Neural progenitor cell (in vitro differentiated cells): ENCODE results near the gene MRAS. TPM values are rescaled to one million over a fixed set of nuclear protein-coding genes. Genes with fewer than 3 reads are reported as not detected.

Source experiments
- DNase-seq: peaks from one replicate; pipeline ENCODE4 v3.0.0-alpha.2; 2016; ENCODE audit warnings: low spot score
- H2AFZ ChIP-seq: fragments of 200-600 bp; sonication (generic); replicated peaks from 2 replicates; pipeline ENCODE4 v1.6.1; 2016; ENCODE audit warnings: antibody characterized with exemption
- H3F3A ChIP-seq: fragments of 200-600 bp; sonication (generic); 2 replicates; pipeline ENCODE4 v1.6.1; 2016; ENCODE audit warnings: antibody characterized with exemption, low read depth
- H3K27ac ChIP-seq: fragments of 200-600 bp; sonication (generic); 2 replicates; pipeline ENCODE4 v1.5.1; 2016; ENCODE audit warnings: mild to moderate bottlenecking
- H3K27me3 ChIP-seq: fragments of 200-600 bp; sonication (generic); 2 replicates; pipeline ENCODE4 v1.6.1; 2016; ENCODE audit warnings: mild to moderate bottlenecking, moderate library complexity
- H3K36me3 ChIP-seq: fragments of 200-600 bp; sonication (generic); 2 replicates; pipeline ENCODE4 v1.5.1; 2016
- H3K4me1 ChIP-seq: fragments of 200-600 bp; sonication (generic); 2 replicates; pipeline ENCODE4 v1.6.1; 2016; ENCODE audit warnings: mixed run types
- H3K4me2 ChIP-seq: fragments of 200-600 bp; sonication (generic); 2 replicates; pipeline ENCODE4 v1.6.1; 2016
- H3K4me3 ChIP-seq: fragments of 200-600 bp; sonication (generic); 2 replicates; pipeline ENCODE4 v1.5.1; 2016
- H3K79me2 ChIP-seq: fragments of 200-600 bp; sonication (generic); 2 replicates; pipeline ENCODE4 v1.6.1; 2016; ENCODE audit warnings: low read depth
- H3K9ac ChIP-seq: fragments of 200-600 bp; sonication (generic); 2 replicates; pipeline ENCODE4 v1.6.1; 2016
- H3K9me3 ChIP-seq: fragments of 200-600 bp; sonication (generic); 2 replicates; pipeline ENCODE4 v1.5.1; 2016; ENCODE audit warnings: low read depth
- H4K20me1 ChIP-seq: fragments of 200-600 bp; sonication (generic); 2 replicates; pipeline ENCODE4 v1.6.1; 2016; ENCODE audit warnings: low read depth
- H3K27ac Mint-ChIP-seq: 3 replicates; pipeline ENCODE4 v1.8.0; 2021; ENCODE audit warnings: mixed read lengths
- H3K27me3 Mint-ChIP-seq: 2 replicates; pipeline ENCODE4 v1.8.0; 2022; ENCODE audit warnings: low read depth, mild to moderate bottlenecking, inconsistent platforms, moderate library complexity, mixed read lengths; ENCODE audit not compliant: insufficient read depth
- H3K36me3 Mint-ChIP-seq: 3 replicates; pipeline ENCODE4 v1.8.0; 2021; ENCODE audit warnings: mixed read lengths
- H3K4me1 Mint-ChIP-seq: 3 replicates; pipeline ENCODE4 v1.8.0; 2021; ENCODE audit warnings: mixed read lengths
- H3K4me3 Mint-ChIP-seq: 3 replicates; pipeline ENCODE4 v1.8.0; 2021; ENCODE audit warnings: mild to moderate bottlenecking, moderate library complexity, mixed read lengths
- H3K9me3 Mint-ChIP-seq: 3 replicates; pipeline ENCODE4 v1.8.0; 2020; ENCODE audit warnings: mixed read lengths
- CTCF ChIP-seq: fragments of 200-600 bp; sonication (generic); IDR thresholded peaks from 2 replicates; pipeline ENCODE4 v1.5.1; 2017; ENCODE audit warnings: antibody characterized with exemption, mild to moderate bottlenecking
- EZH2 ChIP-seq: fragments of 200-600 bp; sonication (generic); IDR thresholded peaks from 2 replicates; pipeline ENCODE4 v1.6.1; 2017; ENCODE audit warnings: antibody characterized with exemption, mild to moderate bottlenecking, moderate library complexity
- EZH2phosphoT487 ChIP-seq: fragments of 200-600 bp; sonication (generic); IDR thresholded peaks from 2 replicates; pipeline ENCODE4 v1.6.1; 2017; ENCODE audit warnings: antibody characterized with exemption
- total RNA-seq: library from RNA; depleted of rRNA; stranded (reverse); fragments of >200 nt; gene quantifications from 2 replicates; pipeline ENCODE4 v1.2.3, GENCODE V29; 2015; ENCODE audit warnings: low replicate concordance

The MRAS gene
- total RNA-seq, 1 donor from 2014 or later = 17.2 TPM

- peaks cover 2% of the 10 kb centered on the region for H3K9me3 Mint-ChIP-seq
- H2AFZ ChIP-seq = no peak overlapping the region
- no peak overlapping the region for H3K4me3 ChIP-seq
- H3K4me3 Mint-ChIP-seq = no peak overlapping the region
- peaks cover 16% of the 10 kb centered on the region for H3K27me3 ChIP-seq
- TF ChIP-seq EZH2phosphoT487 (no peak), CTCF (no peak), EZH2 (no peak)
- H4K20me1 ChIP-seq = no peaks in the 10 kb centered on the region
- peaks cover 45% of the 10 kb centered on the region for H3K4me1 Mint-ChIP-seq
- H3K79me2 ChIP-seq = no peaks in the 10 kb centered on the region
- no peaks in the 10 kb centered on the region for H3K36me3 Mint-ChIP-seq
- H3K27ac ChIP-seq = no peak overlapping the region
- H3K9me3 ChIP-seq = no peaks in the 10 kb centered on the region
- H3K27me3 Mint-ChIP-seq = peaks cover 21% of the 10 kb centered on the region
- no peaks in the 10 kb centered on the region for H3K36me3 ChIP-seq
- no peaks in the 10 kb centered on the region for H3F3A ChIP-seq
- no peak overlapping the region for H3K27ac Mint-ChIP-seq
- peaks cover 7% of the 10 kb centered on the region for H3K4me1 ChIP-seq
- no peak overlapping the region for H3K9ac ChIP-seq
- no peak overlapping the region for H3K4me2 ChIP-seq
- DNase-seq = no peak
Measured at GRCh38 chr3:138441256-138441655, 92.9 kb downstream of the MRAS start.

DNA sequence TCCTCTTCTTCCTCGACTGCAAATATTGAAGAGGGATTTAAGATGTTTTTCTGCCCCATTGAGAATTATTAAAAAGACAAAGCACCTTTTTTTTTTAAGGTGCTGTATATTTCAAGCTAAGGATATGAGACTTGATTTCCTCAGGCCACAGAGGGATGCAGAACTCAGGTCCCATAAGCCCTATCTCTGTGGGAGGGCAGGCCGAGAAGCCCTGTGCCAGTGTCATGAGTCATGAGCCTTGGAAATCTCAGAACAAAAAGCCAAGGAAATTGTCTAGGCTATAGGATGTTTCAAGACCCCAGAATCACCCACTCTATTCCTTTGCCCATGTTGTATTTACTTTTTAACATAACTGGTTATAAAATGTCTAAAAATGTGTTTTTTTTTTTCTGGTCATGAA lies 93.4 kb downstream of the MRAS start:
- TF ChIP-seq CTCF (no peak), EZH2 (no peak), EZH2phosphoT487 (no peak)
- no peak overlapping the region for H3K4me3 Mint-ChIP-seq

DNA sequence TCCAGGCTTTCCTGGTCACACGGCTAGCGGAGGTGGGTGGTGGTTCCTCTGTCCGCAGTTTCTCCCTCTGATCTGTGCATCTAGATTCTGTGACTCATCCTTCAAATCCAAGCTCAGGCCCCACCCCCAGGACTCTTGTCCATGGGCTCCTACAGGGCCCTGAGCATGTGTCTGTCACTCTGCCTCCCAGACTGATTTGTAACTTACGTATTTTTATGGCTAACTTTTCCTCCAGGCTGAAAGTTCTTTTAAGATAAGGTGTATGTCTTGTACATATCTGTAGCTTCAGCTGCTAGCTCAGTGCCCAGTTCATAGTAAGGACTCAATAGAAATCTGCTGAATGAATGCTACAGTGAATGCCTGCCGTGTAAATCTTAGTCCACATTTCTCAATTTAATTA lies 94.1 kb downstream of the MRAS start:
- Histone ChIP-seq H2AFZ (no peak overlapping the region), H3K36me3 (no peaks in the 10 kb centered on the region), H3K9ac (no peak overlapping the region), H3K9me3 (no peaks in the 10 kb centered on the region), H3K4me1 (peaks cover 7% of the 10 kb centered on the region), H3K79me2 (no peaks in the 10 kb centered on the region), H4K20me1 (no peaks in the 10 kb centered on the region), H3K4me3 (no peak overlapping the region), H3K27me3 (peaks cover 4% of the 10 kb centered on the region), H3K4me2 (no peak overlapping the region), H3F3A (no peaks in the 10 kb centered on the region), H3K27ac (no peak overlapping the region)
- H3K27ac Mint-ChIP-seq = no peak overlapping the region
- no peak for TF ChIP-seq EZH2
- TF ChIP-seq CTCF = no peak
- TF ChIP-seq EZH2phosphoT487 = no peak
- no peak for DNase-seq
- peaks cover 12% of the 10 kb centered on the region for H3K27me3 Mint-ChIP-seq
- H3K9me3 Mint-ChIP-seq = peaks cover 2% of the 10 kb centered on the region
- H3K4me1 Mint-ChIP-seq = peaks cover 45% of the 10 kb centered on the region
- no peaks in the 10 kb centered on the region for H3K36me3 Mint-ChIP-seq
- H3K4me3 Mint-ChIP-seq = no peak overlapping the region

More for the DNA sequence above, 93.4 kb downstream of the MRAS start:
- Mint-ChIP-seq H3K36me3 (no peaks in the 10 kb centered on the region), H3K27me3 (peaks cover 16% of the 10 kb centered on the region), H3K4me1 (peaks cover 45% of the 10 kb centered on the region), H3K27ac (no peak overlapping the region), H3K9me3 (peaks cover 2% of the 10 kb centered on the region)
- Histone ChIP-seq H3K4me2 (no peak overlapping the region), H3K36me3 (no peaks in the 10 kb centered on the region), H3F3A (no peaks in the 10 kb centered on the region), H3K27me3 (peaks cover 11% of the 10 kb centered on the region), H4K20me1 (no peaks in the 10 kb centered on the region), H2AFZ (no peak overlapping the region), H3K9ac (no peak overlapping the region), H3K27ac (no peak overlapping the region), H3K79me2 (no peaks in the 10 kb centered on the region), H3K4me3 (no peak overlapping the region), H3K4me1 (peaks cover 7% of the 10 kb centered on the region), H3K9me3 (no peaks in the 10 kb centered on the region)
- DNase-seq = no peak
